ENCODE measurements around the gene GHRHR.
A peak's percentile ranks its signal among the peaks of the same experiment; 100 is the strongest.

Gene GHRHR

DNA sequence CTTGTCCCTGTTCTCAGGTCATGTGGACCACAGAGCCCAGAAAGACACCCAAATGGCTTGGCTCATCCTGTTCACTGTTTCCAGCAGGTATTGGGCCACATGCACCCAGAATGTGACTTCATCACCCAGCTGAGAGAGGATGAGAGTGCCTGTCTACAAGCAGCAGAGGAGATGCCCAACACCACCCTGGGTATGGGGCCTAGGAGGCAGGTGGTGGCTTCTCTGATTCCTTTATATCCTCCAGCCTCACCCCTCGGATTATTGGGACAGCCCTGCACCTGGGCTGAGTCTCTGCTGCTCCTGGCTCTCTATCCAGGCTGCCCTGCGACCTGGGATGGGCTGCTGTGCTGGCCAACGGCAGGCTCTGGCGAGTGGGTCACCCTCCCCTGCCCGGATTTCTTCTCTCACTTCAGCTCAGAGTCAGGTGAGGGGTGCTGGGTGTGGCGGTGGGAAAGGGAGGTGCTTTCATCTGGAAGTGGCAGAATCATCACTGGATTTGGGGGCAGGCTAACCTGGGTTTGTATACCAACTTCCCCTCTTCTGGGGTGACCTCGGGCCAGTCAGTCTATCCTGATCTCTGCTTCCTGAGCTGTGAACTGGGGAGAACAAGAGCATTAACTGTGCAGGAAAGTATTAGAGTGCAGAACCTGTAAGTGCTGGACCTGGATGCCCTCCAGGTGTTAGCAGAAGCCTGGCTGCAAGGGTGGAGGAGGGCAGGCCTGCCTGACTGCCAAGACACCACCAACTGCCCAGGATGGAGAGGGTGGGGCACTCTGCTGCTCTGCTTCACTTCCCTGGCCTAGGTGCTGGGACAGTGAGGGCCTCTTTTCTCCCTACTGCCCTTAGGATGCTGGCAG is 5.2 kb downstream of the GHRHR start:
- DNase-seq (ENCODE audit: low spot score), result no peak

- no peak for DNase-seq (ENCODE audit: low spot score)
These were observed 5.8 kb downstream of the GHRHR start for GRCh38 chr7:30969604-30969970.

DNA sequence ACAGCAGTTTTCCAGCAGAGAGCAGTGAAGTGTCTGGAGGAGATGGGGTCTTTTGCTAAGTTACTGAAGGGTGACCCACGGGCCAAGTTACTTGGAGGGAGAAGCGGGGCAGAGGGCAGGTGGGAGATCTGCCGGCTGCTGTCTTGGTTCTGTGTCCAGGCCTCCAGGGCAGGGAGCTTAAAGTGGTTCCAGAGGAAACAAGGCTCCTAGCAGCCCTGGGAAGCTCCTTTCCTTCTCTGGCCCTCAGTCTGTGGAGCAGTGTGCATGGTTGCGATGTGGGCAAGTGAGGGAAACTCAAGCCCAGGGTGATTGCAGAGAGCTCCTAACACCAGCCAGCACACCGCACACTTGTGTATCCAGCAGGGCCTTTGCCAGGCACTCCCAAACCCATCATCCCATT is 6.3 kb downstream of the GHRHR start:
- DNase-seq (ENCODE audit: low spot score), result no peak

DNA sequence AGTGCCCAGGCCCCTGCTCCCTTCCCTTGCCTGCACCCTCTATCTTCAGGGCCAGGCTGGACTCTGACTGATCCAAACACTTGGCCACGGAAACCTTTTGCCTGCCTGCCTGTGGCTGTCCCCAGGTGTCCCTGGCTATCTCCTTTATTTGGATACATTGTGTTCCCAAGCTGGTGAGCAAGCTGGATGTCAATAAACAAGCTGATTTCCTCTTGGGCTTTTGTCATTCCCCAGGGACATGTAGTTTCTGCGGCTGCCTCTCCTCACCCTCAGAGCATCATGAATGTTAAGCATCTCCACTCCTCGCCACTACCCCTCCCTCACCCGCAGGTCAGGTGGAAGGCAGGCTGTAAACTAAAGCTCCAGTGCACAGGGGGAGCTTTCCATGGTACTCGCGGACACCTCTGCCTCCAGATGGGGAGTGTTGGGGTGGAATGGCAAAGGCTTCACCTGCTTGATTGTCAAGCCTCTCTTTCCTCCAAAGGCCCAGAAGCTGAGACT is 6.9 kb downstream of the GHRHR start:
- DNase-seq (ENCODE audit: low spot score), result peak; percentile 67

DNA sequence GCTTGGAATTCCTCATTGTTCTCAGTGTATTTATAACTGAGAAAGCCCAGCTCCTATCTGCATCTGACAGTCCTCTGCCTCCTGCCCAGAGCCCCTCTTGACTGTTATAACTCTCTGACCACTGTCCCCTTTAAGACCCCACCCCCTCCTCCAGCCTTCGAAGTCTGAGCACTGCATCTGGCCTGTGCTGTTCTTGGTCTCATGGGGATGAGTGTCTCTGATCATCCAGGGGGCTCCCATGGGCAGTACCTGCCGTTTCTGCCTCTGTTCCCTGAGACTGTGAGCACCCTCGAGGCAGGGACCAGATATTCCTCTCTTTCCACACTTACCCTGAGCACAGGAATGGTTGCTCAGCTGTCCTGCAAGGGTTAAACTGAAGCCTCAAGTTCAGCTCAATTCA is 7.7 kb downstream of the GHRHR start:
- DNase-seq (ENCODE audit: low spot score), result no peak

- no peak for DNase-seq (ENCODE audit: low spot score)
These were observed 8.2 kb downstream of the GHRHR start for GRCh38 chr7:30971840-30972563.

- no peak for DNase-seq (ENCODE audit: low spot score)
These were observed 9.5 kb downstream of the GHRHR start for GRCh38 chr7:30973292-30973691.

DNA sequence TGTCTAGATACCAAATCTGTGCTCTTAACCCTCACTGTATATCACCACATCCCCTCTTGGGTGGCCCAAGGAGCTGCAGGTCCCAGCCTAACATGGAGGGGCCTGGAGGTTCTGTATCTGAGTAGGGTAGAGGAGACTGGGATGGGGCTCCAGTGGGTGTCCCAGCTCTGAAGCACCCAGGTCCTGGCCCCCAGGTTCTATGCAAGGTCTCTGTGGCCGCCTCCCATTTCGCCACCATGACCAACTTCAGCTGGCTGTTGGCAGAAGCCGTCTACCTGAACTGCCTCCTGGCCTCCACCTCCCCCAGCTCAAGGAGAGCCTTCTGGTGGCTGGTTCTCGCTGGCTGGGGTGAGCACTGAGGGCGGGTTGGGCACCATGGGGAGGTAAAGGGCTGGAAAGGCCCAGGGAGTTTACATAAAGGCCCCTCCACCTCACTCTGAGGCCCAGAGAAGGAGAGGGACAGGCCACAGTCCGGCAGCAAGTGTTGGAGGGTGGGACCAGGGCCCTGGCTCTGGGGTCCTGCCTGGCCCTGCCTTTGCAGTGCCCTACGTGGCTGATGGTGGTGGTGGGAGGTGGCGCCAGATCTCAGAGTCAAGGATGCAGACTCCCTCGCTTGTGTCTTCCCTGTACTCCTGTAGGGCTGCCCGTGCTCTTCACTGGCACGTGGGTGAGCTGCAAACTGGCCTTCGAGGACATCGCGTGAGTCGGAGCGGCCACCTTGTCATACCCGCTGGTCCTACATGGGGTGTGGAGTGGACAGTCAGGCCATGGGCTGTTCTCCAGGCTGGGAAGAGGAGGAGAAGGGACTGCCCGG is 10.2 kb downstream of the GHRHR start:
- DNase-seq (ENCODE audit: low spot score), result no peak

DNA sequence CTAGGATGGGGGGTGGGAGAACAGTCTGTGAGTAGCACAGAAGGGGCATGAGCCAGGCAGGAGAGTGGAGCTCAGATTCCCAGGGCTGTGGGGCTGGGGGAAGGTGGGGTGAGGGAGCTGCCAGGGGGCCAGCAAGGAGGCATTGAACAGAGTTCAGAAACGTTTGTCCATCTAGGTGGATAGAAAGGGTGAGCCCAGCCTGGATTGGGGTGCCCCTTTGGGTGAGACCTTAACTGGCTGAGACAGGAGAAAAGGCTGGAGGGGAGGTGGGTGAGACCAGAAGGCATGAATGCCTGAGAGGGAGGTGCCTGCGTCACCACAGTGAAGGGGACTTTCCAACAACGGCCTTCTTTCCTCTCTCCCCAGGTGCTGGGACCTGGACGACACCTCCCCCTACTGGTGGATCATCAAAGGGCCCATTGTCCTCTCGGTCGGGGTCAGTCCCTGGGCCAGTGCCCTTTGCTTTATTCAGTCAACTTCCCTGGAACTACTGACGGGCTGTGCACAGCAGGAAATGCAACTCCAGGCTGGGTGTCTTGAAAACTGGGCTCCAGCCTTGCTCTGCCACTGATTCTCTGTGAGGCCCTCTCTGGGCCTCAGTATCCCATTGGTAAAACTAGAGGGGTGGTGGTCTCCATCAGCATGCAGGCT is 11.0 kb downstream of the GHRHR start:
- DNase-seq (ENCODE audit: low spot score), result peak; percentile 83

- DNase-seq (ENCODE audit: low spot score), result no peak
These were observed 11.6 kb downstream of the GHRHR start for GRCh38 chr7:30975256-30975899.

DNA sequence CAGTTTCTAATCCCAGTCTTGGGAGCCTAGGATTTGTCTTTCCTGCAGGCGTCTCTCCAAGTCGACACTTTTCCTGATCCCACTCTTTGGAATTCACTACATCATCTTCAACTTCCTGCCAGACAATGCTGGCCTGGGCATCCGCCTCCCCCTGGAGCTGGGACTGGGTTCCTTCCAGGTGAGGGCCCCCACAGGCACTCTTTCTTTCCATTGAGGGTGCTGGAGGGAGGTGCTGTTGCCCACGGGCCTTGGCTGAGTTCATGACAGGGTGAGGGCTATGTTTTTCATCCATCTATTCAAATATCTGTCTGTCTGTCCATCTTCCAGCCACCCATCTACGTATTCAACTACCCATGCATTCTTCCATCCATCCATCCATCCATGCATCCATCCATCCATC is 12.6 kb downstream of the GHRHR start:
- DNase-seq (ENCODE audit: low spot score), result no peak

DNA sequence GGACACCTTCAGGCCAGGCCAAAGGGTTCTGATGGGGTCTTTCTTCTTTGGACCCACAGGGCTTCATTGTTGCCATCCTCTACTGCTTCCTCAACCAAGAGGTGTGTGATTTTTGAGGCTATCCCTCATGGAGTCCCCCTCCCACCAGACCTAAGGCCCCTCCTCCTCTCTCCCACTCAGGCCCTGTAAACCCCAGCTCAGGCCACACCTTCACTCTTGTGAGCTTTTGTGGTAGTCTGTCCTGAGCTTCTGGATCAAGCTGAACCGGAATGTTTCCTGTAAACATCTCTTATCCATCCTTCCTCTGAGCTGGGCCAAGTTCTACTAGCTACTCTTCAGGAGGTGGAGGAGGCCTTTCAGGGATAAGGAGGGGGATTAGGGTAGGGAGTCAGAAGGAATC is 13.5 kb downstream of the GHRHR start:
- DNase-seq (ENCODE audit: low spot score), result no peak

GRCh38 chr7:30977896-30978564 is 14.3 kb downstream of the GHRHR start:
- peak; percentile 63 for DNase-seq (ENCODE audit: low spot score)

DNA sequence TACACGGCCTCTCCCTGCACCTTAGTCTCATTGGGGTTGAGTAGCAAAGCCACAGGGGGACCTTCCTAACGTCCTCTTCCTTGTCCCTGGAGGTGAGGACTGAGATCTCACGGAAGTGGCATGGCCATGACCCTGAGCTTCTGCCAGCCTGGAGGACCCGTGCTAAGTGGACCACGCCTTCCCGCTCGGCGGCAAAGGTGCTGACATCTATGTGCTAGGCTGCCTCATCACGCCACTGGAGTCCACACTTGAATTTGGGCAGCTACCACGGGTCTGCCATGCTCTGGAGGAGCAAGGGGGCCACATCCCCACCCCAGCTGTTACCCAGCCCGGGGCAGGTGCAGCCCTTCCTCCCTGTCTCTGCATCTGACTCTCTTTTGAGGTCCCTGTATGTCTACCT is 15.3 kb downstream of the GHRHR start:
- DNase-seq (ENCODE audit: low spot score), result no peak

DNA sequence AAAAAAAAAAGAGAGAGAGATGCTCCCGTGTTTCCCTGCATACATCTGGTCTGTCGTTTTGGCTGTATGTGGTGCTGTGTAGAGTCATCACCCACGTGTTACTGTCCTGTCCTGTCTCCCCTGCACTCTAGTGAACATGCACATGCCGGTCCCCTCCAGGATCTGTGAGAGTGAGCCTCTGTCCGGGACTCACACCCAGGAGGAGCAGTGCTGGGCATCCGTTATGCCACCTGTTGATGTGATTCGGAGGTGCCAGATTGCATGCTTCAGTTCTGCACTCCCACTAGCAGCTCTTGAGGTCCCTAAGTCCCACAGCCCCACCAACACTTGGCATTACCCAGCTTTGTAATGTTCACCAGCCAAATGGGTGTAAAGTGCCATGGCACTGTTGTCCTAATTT is 16.4 kb downstream of the GHRHR start:
- DNase-seq (ENCODE audit: low spot score), result no peak

- DNase-seq (ENCODE audit: low spot score), result no peak
These were observed 17.0 kb downstream of the GHRHR start for GRCh38 chr7:30980751-30981150.

DNA sequence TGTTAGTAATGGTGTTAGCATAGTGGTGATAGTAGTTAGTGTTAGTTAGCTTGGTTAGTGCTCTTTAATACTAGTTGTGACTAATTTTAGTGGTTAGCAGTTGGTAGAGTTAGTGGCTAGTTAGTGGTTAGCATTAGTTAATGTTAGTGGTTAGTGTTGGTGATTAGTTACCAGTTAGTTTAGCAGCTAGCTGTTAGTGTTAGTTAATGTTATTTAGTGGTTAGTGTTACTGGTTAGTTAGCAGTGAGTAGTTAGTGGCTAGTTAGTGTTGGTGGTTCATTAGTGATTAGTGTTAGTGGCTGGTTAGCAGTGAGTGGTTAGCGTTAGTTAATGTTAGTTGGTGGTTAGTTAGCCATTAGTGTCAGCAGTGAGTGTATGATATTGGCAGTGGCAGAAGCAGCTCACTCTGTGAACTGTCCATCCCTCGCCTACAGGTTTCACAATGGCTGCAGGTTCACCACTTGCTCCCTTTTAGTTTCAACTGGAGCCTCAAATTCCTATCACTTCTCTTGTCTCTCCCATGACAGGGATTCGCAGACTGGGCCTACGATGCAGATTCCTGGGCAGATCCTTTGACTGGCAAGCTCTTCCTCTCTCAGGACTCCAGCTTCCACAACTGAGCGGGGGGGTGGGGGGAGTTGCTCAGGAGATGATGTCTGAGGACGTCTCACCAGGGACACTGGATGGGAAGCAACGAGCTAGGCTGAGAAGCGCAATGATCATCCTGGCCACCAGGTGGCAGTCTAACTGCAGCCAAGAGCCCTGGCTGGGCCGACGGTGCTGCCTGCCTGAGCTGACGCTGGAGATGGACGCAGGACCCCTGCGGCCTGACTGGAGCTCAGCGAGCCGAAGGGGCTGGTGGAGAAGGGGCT is 19.5 kb downstream of the GHRHR start:
- peak; percentile 86 for DNase-seq (ENCODE audit: low spot score)

DNA sequence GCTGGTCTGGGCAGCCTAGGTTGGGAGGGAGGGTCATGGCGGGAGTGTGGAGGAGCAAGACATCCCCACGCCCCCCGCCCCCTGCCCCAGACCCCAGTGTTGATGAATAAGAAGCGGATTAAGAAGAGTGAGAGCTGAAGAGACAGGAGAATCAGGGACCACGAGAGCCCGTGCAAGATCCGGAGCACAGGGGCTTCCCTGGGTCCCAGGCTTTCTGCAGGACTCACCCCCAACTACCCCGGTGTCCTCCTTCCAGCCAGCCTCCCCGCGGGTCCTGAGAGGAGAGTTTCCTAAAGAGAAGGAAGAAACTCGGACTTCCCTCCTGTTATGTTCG is 20.1 kb downstream of the GHRHR start:
- DNase-seq (ENCODE audit: low spot score), result no peak

DNA sequence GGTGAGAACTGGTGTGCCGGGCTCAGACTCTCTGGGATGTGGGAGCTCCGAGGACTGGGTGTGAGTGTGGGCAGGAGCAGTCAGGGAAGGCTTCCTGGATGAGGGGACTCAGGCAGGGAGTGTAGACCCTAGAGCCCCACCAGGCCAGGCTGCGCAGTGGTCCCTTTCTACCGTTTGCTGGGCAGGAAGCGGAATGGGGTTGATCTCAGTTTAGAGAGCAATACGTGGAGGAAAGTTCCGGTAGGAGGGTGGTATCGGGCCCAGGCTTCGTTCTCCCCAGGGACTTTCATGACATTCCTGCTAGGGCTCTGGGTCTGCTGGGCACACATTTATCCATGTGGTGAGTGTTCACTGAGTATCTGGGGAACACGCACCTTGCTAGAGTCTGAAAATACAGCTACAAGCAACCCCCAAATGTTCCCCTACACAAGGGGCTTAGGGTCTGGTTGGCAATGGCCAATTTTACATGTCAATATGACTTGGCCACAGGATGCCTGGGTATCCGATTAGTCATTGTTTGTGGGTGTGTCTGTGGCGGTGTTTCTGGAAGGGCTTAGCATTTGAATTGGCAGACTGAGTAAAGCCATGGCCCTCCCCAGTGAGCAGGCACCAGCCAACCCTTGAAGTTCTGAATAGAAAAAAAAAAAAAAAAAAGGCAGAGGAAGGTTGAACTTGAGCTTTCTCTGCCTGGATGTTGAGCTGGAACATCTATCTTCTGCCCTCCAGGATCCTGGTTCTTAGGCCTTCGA is 20.8 kb downstream of the GHRHR start:
- peak; percentile 70 for DNase-seq (ENCODE audit: low spot score)
